ENCODE data around the gene MLX.
"Not testable (repeated sequence)": the region's sequence is repeated elsewhere in the genome, so short reads cannot be mapped to it uniquely, and the experiment has no call there.

The MLX gene

GRCh38 chr17:42536372-42537155, 30.3 kb upstream of the MLX start:
- DNase-seq = peak; percentile 69

DNA sequence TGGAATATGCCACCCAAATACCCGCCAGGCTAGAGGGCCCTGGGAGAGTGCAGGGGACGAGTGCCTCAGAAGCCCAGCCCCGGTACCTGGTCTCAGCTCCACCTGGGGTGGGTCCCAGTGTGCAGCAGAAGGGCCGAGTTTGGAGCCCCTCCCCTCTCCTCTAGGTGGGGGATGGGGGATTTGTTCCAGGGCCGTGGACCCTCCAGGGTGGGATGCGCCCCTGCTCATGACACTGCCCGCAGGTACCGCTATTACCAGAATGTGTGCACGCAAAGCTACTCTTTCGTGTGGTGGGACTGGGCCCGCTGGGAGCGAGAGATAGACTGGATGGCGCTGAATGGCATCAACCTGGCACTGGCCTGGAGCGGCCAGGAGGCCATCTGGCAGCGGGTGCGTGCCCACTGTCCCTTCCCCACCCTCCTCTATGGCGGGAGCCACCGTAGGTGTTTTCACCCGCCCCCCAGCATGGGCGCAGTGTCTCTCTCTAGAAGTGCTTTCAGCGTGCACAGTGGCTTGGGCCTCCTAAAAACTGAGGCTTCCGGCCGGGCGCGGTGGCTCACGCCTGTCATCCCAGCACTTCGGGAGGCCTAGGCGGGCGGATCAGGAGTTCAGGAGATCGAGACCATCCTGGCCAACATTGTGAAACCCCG, 29.6 kb upstream of the MLX start:
- DNase-seq = no peak

GRCh38 chr17:42537826-42538451, 29.0 kb upstream of the MLX start:
- no peak for DNase-seq

DNA sequence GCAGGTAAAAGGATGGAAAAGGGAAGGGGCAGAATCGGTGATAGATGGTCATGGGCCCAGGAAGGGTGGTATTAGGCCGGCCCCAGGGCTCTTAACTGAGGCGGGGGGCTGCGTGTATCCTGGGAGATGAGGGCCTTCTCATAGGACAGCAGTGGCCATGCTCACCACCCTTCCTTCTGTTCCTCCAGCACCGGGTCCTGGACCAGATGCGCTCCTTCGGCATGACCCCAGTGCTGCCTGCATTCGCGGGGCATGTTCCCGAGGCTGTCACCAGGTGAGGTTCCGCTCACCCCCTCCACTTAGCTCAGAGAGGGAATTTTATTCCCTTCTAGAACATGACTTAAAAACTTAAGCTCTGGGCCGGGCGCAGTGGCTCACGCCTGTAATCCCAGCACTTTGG, 28.4 kb upstream of the MLX start:
- no peak for DNase-seq

GRCh38 chr17:42540558-42540957, 26.3 kb upstream of the MLX start:
- DNase-seq = not testable (repeated sequence)

- no peak for DNase-seq
Measured at GRCh38 chr17:42541041-42541833, 25.7 kb upstream of the MLX start.

GRCh38 chr17:42543190-42544079, 23.5 kb upstream of the MLX start:
- DNase-seq = no peak

- no peak for DNase-seq
Measured at GRCh38 chr17:42544874-42545283, 22.0 kb upstream of the MLX start.

- DNase-seq = not testable (repeated sequence)
Measured at GRCh38 chr17:42545755-42546505, 21.0 kb upstream of the MLX start.

DNA sequence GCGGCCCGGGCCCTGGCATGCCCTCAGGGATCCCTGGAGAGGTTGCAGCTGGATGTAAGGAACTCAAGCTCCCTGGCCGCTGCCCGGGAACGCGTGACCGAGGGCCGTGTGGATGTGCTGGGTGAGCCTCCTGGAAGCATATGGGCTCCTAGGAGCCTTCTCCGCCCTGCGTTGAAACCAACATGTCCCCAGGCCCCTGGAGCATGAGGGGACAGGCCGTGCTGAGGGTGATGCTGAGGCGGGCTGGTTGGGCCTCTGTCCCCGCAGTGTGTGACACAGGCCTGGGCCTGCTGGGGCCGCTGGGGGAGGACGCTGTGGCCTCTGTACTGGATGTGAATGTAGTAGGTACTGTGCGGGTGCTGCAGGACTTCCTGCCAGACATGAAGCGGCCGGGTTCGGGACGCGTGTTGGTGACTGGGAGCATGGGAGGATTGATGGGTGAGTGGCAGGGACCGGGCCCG, 19.9 kb upstream of the MLX start:
- no peak for DNase-seq

DNA sequence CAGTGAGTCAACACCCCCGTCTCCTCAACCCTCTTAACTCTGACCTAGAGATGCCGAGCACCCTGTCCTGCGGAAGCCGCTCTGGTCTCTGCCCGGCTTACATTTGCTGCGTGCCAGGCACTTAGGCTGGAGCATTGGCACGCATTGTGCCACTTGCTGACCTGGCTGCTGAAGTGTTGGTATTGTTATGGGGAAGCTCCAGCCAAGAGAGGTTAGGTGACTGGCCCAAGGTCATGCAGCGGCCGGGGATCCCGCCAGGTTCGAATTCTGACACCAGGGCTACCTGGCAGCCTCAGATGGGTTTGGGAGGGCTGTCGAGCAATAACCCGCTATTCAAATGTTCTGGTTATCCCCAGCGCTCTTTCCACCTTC, 19.2 kb upstream of the MLX start:
- DNase-seq = no peak

GRCh38 chr17:42548070-42548837, 18.6 kb upstream of the MLX start:
- DNase-seq = peak; percentile 77

- DNase-seq = no peak
Measured at GRCh38 chr17:42548993-42549755, 17.7 kb upstream of the MLX start.

DNA sequence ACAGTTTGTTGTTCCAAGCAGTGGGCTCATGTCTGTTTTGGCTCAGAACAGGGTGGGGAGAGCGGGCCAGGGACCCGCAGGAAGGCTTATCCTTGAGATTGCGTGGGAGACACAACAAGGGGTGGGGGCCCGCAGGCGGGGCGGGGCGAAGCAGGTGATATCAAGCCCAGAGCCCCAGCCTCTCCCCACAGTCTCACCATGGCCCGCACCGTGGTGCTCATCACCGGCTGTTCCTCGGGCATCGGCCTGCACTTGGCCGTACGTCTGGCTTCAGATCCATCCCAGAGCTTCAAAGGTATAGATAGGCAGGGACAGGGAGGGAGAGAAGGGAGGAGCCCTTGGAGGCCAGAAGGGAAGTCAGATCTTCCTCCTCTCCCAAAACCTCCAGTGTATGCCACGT, 14.2 kb upstream of the MLX start, which contains the start of gene HSD17B1:
TSS of gene HSD17B1 (plus strand) at position 188 of the 400 bp plus-strand sequence. CDS start at position 199, 11 bp downstream.
- DNase-seq = not testable (repeated sequence)

DNA sequence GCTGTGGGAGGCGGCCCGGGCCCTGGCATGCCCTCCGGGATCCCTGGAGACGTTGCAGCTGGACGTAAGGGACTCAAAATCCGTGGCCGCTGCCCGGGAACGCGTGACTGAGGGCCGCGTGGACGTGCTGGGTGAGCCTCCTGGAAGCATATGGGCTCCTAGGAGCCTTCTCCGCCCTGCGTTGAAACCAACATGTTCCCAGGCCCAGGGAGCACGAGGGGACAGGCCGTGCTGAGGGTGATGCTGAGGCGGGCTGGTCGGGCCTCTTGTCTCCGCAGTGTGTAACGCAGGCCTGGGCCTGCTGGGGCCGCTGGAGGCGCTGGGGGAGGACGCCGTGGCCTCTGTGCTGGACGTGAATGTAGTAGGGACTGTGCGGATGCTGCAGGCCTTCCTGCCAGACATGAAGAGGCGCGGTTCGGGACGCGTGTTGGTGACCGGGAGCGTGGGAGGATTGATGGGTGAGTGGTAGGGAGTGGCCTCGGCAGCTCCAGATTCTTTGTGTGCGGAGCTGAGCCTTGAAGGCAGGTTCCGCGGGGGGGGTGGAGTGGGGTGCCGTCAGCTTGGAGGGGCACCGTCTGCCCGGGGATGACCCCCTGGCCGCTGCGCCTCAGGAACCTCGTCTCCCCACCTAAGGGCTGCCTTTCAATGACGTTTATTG, 13.6 kb upstream of the MLX start:
- DNase-seq = no peak

- DNase-seq = no peak
Measured at GRCh38 chr17:42553866-42554249, 13.0 kb upstream of the MLX start.

GRCh38 chr17:42554250-42555121, 12.4 kb upstream of the MLX start:
- peak; percentile 81 for DNase-seq

DNA sequence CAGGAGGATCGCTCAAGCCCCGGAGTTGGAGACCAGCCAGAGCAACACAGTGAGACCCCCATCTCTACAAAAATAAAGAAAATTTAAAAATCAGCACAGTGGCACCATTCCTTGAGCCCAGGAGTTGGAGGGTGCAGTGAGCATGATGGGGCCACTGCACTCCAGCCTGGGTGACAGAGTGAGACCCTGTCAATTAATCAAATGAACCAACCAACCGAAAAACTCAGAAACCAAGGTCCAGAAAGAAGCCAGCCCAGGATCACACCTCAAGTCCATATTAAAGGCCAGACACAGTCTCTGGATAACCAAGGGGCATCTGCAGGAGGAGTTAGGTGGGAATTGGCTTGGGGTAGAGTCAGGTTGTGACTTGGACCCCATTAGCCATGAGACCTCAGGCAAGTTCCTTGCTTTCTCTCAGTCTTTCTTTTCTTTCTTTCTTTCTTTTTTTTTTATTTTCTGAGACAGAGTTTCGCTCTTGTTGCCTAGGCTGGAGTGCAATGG, 11.7 kb upstream of the MLX start:
- DNase-seq = no peak
